A673 (cell line): Measurements from ENCODE around the gene ABCG8.

Source experiments
- EZH2 ChIP-seq: fragments of 200-600 bp; sonication (generic); IDR thresholded peaks from 2 replicates; pipeline ENCODE4 v1.6.1; 2017; ENCODE audit warnings: borderline replicate concordance, low read depth, mild to moderate bottlenecking, mixed read lengths, antibody characterized with exemption, low read length; ENCODE audit not compliant: poor library complexity, severe bottlenecking
- TF ChIP-seq, protein P1 (sequence below): fragments of 300-800, 200-600 bp; sonication (generic); conservative IDR thresholded peaks from 2 replicates; pipeline ENCODE4 v1.5.1; 2017; ENCODE audit warnings: low read depth, mild to moderate bottlenecking, antibody characterized with exemption, low read length, moderate library complexity, mixed read lengths

DNA sequence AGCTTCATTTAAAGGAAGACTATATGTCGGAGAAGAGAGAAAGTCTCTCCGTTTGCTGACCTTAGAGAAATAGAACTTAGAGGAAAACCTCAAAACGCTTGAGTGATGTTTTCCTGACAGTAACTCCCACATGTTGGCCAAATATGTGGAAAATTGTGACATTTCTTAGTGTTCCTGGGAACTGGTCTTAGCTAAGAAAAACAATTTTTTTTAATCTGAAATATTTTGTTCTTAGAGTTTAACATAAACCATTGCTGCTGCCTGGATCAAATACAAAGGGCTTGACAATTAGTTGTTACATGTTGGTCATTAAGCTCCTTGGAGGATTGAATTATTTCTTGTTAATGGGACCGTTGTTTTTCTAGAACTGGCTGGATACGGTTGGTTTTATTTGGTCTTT, 48.6 kb upstream of the ABCG8 start:
- TF ChIP-seq, protein P1, sequence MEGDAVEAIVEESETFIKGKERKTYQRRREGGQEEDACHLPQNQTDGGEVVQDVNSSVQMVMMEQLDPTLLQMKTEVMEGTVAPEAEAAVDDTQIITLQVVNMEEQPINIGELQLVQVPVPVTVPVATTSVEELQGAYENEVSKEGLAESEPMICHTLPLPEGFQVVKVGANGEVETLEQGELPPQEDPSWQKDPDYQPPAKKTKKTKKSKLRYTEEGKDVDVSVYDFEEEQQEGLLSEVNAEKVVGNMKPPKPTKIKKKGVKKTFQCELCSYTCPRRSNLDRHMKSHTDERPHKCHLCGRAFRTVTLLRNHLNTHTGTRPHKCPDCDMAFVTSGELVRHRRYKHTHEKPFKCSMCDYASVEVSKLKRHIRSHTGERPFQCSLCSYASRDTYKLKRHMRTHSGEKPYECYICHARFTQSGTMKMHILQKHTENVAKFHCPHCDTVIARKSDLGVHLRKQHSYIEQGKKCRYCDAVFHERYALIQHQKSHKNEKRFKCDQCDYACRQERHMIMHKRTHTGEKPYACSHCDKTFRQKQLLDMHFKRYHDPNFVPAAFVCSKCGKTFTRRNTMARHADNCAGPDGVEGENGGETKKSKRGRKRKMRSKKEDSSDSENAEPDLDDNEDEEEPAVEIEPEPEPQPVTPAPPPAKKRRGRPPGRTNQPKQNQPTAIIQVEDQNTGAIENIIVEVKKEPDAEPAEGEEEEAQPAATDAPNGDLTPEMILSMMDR, result no peak
- TF ChIP-seq EZH2, result no peak
